Epidermal melanocyte (primary cell): ENCODE results near the gene KMT2B.

ENCODE experiments used
- DNase-seq: peaks from one replicate; pipeline ENCODE4 v3.0.0; 2011; ENCODE audit warnings: low spot score; ENCODE audit not compliant: insufficient read length

The KMT2B gene

DNA sequence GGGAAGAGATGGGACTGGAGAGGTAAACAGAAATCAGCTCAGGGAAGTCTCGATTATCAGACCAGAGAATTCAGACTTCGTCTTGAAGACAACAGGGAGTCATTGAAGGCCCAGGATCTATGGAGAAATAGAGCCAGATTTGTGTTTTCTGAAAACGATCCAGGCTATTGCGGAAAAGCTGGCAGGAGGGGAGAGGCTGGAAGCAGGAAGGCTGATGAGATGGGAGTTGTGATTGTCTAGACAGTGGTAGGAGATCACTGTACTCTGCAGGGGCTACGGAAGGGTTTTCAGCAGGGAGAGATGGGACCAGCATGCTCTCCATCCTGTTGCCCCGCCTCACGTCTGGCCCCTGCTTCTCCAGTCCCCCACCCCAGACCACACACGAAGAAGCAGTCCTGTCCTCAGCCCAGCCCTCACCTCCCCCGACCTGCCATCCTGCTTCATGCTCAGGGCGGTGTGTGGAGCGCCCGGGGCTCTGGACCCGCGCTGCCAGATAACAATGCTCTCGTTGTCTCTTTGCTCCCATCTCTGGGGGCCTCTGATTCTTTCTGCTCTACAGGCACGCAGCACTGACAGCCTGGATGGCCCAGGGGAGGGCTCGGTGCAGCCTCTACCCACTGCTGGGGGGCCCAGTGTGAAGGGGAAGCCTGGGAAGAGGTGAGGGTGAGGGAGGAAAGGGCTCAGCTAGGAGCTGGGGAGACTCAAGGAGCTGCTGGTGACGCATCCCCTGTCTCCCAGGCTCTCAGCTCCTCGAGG is 59.5 kb downstream of the KMT2B start:
- DNase-seq, result peak; percentile 60

DNA sequence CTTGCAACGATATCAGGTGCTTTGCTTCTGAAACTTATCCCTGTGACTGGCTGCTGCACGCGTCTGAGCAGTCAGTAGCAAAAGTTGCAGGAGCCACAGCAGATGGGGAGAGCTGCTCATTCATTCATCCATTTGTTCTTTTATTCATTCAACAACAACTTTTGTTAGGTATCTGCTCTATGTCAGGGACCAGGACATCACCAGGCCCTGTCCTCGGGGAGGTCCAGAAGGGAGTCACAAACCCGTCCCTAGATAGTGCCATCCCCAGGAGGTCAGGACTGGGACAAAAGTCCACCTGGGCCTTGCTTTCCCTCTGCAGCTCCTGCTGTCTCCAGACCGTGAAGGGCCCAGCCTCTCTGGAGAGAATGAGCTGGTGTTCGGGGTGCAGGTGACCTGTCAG is 60.2 kb downstream of the KMT2B start:
- DNase-seq, result no peak

DNA sequence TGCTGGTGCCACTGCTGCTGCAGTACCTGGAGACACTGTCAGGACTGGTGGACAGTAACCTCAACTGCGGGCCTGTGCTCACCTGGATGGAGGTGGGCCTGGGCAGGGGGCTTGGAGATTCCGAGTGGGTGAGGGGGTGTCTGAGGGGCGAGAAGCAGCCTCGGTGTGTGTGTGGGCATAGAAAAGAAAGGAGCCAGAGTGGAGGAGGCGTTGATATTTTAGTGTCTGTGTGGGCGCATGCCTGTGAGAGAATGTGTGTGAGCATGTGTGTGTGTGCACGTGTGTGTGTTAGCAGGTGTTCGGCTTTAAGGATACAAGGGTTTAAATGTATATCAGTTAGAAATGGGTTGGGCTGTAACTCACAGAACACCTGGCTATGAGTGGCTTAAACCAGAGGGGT is 61.2 kb downstream of the KMT2B start:
- DNase-seq, result no peak

DNA sequence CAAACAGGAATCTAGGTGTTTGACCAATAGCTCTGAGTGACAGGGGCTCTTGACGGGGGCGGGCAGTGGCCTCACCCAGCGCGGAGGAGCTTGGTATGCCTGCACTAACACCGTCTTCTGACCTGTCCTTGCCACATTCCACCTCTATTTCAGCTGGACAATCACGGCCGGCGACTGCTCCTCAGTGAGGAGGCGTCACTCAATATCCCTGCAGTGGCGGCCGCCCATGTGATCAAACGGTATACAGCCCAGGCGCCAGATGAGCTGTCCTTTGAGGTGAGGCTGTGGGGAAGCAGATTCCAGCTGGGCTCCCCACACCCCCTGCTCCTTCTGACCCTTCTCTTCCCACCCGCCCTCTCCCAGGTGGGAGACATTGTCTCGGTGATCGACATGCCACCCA is 62.3 kb downstream of the KMT2B start:
- DNase-seq, result no peak

DNA sequence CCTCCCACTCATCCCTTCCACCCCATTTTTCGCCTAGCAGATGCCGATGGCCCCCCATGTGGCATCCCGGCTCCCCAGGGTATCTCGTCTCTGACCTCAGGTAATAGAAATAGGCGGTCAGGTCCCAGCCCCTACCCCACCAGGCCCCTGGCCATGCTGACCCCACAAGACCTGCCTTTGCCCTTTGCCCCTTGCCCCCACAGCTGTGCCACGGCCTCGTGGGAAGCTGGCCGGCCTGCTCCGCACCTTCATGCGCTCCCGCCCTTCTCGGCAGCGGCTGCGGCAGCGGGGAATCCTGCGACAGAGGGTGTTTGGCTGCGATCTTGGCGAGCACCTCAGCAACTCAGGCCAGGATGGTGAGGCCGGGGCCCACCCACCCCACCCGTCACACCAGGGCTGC is 62.9 kb downstream of the KMT2B start:
- no peak for DNase-seq

DNA sequence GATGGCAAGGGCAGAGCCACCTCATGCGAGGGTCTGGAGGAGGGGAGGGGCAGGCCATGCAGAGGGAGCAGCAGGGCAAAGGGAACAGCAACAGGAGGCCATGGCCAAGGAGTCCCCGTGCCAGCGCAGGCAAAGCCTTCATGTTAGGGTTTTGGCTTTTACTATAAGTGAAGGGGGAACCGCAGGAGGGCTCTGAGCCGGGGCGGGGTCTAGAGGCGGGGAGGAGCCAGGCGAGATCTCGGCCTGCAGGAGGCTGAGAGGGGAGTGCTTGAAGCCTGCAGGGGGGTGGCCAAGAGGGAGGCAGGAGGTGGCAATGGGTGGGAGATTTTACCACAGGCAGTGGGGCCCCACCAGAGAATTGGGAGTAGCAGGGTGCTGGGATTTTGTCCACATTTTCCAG is 63.8 kb downstream of the KMT2B start:
- no peak for DNase-seq

DNA sequence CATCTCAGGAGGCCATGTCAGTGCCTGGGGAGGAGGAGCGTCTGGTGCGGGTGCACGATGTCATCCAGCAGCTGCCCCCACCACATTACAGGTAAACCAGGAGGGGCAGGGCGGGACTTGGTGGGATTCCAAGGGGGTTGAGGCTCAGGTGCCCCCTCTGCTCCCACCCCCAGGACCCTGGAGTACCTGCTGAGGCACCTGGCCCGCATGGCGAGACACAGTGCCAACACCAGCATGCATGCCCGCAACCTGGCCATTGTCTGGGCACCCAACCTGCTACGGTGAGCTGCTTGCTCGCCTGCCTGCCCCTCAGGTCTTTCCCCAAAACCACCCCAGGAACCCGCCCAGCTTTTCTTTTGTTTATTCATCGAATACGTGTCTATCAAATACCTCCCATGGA is 64.8 kb downstream of the KMT2B start:
- DNase-seq, result no peak

DNA sequence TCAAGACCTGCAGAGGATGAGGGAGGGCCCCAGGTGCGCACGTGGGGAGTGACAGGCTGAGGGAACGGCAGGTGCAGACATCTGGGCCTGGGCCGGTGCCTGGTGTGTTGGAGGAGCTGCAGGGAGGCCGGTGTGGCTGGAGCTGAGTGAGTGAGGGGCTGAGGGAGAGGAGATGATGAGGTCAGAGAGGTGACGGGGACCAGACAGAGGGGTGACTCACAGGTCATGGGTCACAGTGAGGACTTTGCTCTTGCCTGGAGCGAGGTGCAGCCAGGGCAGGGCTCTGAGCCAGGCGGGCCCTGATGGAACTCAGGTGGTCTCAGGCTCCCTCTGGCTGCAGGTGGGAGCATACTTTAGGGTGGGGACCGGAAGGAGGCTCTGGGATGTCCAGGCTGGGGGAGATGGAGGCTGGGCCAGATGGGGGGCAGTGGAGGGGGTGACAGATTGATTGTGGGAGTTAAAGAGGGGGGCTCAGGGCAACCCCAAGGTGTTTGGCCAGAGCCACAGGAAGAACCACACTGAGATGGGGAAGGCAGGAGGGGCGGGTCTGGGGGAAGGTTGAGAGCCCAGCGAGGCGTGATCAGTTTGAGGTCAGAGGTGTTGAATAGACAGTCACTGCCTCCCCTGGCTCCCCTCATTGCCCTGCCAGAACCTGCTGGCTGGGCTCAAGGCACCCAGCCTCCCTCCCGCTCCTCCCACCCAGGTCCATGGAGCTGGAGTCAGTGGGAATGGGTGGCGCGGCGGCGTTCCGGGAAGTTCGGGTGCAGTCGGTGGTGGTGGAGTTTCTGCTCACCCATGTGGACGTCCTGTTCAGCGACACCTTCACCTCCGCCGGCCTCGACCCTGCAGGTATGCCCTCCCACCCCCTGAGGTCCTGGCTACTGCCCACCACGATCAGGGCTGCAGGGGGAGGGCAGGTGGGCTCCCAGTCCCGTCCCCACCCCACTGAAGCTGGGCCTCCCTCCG is 65.9 kb downstream of the KMT2B start:
- DNase-seq, result no peak

DNA sequence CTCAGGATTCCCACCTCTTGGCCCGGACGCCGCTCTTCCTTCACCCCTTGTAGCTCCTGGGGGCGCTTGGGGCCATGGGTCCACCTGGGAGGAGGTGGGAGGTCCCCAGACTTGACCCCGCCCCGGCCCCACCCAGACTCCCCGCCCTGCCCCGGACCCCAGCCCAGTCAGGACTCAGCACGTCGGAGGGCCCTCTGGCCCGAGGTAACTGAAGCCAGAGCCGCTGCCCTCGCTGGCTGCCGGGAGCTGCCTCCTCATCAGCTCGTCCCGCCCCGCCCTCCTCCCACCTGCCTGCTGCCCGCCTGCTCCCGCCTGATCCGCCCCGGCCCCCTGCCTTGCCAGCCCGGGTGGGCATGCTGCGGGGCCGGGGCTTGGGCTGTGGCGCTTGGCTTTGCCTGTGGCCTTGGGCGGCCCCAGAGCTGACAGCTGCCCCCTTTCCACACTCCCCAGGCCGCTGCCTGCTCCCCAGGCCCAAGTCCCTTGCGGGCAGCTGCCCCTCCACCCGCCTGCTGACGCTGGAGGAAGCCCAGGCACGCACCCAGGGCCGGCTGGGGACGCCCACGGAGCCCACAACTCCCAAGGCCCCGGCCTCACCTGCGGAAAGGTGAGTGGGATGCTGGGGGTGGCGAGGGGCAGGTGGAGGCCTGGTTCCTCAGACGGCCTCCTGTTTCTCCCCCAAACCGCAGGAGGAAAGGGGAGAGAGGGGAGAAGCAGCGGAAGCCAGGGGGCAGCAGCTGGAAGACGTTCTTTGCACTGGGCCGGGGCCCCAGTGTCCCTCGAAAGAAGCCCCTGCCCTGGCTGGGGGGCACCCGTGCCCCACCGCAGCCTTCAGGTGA is 66.9 kb downstream of the KMT2B start:
- no peak for DNase-seq

DNA sequence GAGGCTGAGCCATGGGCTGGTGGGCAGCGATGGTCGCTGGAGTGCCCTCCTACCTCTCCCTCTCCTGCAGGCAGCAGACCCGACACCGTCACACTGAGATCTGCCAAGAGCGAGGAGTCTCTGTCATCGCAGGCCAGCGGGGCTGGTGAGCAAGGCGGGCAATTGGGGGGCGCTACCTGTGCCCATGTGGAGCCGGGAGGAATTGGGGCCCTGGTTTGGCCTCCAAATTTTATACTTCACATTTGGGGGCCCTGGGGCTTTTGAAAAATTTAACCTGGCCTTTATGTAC is 67.5 kb downstream of the KMT2B start:
- no peak for DNase-seq

DNA sequence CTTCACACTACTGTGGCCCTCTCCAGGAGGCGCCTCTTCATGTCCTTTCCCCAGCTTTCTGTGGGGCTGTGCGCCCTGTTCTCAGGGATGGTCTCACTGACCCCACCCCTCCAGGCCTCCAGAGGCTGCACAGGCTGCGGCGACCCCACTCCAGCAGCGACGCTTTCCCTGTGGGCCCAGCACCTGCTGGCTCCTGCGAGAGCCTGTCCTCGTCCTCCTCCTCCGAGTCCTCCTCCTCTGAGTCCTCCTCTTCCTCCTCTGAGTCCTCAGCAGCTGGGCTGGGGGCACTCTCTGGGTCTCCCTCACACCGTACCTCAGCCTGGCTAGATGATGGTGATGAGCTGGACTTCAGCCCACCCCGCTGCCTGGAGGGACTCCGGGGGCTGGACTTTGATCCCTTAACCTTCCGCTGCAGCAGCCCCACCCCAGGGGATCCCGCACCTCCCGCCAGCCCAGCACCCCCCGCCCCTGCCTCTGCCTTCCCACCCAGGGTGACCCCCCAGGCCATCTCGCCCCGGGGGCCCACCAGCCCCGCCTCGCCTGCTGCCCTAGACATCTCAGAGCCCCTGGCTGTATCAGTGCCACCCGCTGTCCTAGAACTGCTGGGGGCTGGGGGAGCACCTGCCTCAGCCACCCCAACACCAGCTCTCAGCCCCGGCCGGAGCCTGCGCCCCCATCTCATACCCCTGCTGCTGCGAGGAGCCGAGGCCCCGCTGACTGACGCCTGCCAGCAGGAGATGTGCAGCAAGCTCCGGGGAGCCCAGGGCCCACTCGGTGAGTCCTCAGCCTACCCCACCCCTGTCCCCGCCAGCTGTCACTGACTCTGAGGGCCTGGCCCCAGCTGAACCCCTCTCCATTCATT is 68.7 kb downstream of the KMT2B start:
- DNase-seq, result no peak

DNA sequence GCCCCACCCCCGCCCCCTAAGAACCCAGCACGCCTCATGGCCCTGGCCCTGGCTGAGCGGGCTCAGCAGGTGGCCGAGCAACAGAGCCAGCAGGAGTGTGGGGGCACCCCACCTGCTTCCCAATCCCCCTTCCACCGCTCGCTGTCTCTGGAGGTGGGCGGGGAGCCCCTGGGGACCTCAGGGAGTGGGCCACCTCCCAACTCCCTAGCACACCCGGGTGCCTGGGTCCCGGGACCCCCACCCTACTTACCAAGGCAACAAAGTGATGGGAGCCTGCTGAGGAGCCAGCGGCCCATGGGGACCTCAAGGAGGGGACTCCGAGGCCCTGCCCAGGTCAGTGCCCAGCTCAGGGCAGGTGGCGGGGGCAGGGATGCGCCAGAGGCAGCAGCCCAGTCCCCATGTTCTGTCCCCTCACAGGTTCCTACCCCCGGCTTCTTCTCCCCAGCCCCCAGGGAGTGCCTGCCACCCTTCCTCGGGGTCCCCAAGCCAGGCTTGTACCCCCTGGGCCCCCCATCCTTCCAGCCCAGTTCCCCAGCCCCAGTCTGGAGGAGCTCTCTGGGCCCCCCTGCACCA is 69.5 kb downstream of the KMT2B start:
- no peak for DNase-seq
